Endodermal cell (in vitro differentiated cells): ENCODE measurements around the gene FOXO4. TPM values are rescaled to one million over a fixed set of nuclear protein-coding genes. Genes with fewer than 3 reads are reported as not detected.

Experiments
- DNase-seq: peaks from one replicate; pipeline ENCODE4 v3.0.0-alpha.2; 2017
- H3K27ac ChIP-seq: 2 replicates; pipeline ENCODE4 v1.5.1; 2013; ENCODE audit warnings: mild to moderate bottlenecking, low read depth, low read length, moderate library complexity
- H3K27me3 ChIP-seq: 2 replicates; pipeline ENCODE4 v1.6.1; 2013; ENCODE audit warnings: mild to moderate bottlenecking, low read length, moderate library complexity; ENCODE audit not compliant: insufficient read depth, control insufficient read depth, poor library complexity, severe bottlenecking
- H3K36me3 ChIP-seq: 2 replicates; pipeline ENCODE4 v1.7.0; 2013; ENCODE audit warnings: mild to moderate bottlenecking, low read length, moderate library complexity; ENCODE audit not compliant: control insufficient read depth, insufficient read depth
- H3K4me1 ChIP-seq: one replicate; pipeline ENCODE4 v1.7.0; 2013; ENCODE audit warnings: low read length; ENCODE audit not compliant: control insufficient read depth, insufficient read depth
- H3K4me3 ChIP-seq: 2 replicates; pipeline ENCODE4 v1.5.1; 2013; ENCODE audit warnings: mild to moderate bottlenecking, low read length, moderate library complexity
- H3K9ac ChIP-seq: 2 replicates; pipeline ENCODE4 v1.6.1; 2013; ENCODE audit warnings: mild to moderate bottlenecking, low read length, moderate library complexity; ENCODE audit not compliant: poor library complexity, severe bottlenecking; ENCODE audit errors: extremely low read depth
- H3K9me3 ChIP-seq: 2 replicates; pipeline ENCODE4 v1.6.1; 2013; ENCODE audit warnings: mild to moderate bottlenecking, low read length, moderate library complexity; ENCODE audit not compliant: control insufficient read depth
- H3K27ac Mint-ChIP-seq: 2 replicates; pipeline ENCODE4 v1.8.0; 2020; ENCODE audit warnings: mixed read lengths
- H3K27me3 Mint-ChIP-seq: 2 replicates; pipeline ENCODE4 v1.8.0; 2021; ENCODE audit warnings: mild to moderate bottlenecking, mixed read lengths; ENCODE audit not compliant: insufficient read depth
- H3K36me3 Mint-ChIP-seq: 2 replicates; pipeline ENCODE4 v1.8.0; 2020; ENCODE audit warnings: low read depth, mixed read lengths
- H3K4me1 Mint-ChIP-seq: 2 replicates; pipeline ENCODE4 v1.8.0; 2020; ENCODE audit warnings: mixed read lengths
- H3K4me3 Mint-ChIP-seq: 2 replicates; pipeline ENCODE4 v1.8.0; 2020; ENCODE audit warnings: mild to moderate bottlenecking, moderate library complexity, mixed read lengths
- H3K9me3 Mint-ChIP-seq: 2 replicates; pipeline ENCODE4 v1.8.0; 2020; ENCODE audit warnings: mild to moderate bottlenecking, mixed read lengths
- CTCF ChIP-seq: fragments of 200-600 bp; sonication (generic); conservative IDR thresholded peaks from 2 replicates; pipeline ENCODE4 v1.5.0; 2021; ENCODE audit warnings: antibody characterized with exemption, mild to moderate bottlenecking
- WGBS, 2 experiments: methylation state at CpG; one replicate each; pipeline versions ENCODE4 v1.1.5 to v1.1.7; 2013; ENCODE audit warnings: missing lambda C conversion rate in 2 of 2, mixed read lengths in 1 of 2; ENCODE audit not compliant: insufficient coverage in 1 of 2, insufficient read length in 1 of 2; 5-methylcytosine and 5-hydroxymethylcytosine counted together
- total RNA-seq, 2 donors: library from RNA; stranded (reverse); fragmentation: NEBNext Ultra II Directional in 1 of 2; extraction: Animal tissue kit (Norgen Biotek cat#: 25700) in 1 of 2; gene quantifications; 2 replicates in 1 of 2; 3 replicates in 1 of 2; pipeline ENCODE4 v1.2.1, GENCODE V29; 2021

FOXO4 gene
- total RNA-seq, 2 donors from 2014 or later = 14.6 to 17.5 TPM

DNA sequence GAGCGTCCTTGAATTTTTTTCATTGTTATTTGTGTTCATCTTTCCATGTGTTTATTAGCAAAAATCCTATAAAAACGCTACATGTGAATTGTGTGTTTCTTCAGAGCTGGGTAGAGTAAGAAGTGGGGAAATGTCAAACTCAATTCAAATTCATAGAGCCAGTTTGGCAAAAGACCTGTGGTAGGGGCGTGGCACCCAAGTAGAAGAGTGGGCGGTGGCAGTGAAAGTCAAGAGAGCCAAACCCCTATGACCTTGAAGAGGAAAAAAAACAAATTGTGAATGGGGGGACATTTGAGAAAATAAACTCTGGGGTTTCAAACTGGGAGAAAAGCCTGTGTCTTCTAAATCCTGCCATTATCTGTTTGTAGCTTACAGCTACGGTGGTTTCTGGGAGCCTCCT, 4.4 kb upstream of the FOXO4 start:
- H3K4me3 Mint-ChIP-seq = no peak overlapping the region
- H3K4me1 ChIP-seq = no peaks in the 10 kb centered on the region
- H3K27ac ChIP-seq = no peak overlapping the region
- no peaks in the 10 kb centered on the region for H3K27me3 ChIP-seq
- no peaks in the 10 kb centered on the region for H3K36me3 ChIP-seq
- peaks cover 3% of the 10 kb centered on the region for H3K4me1 Mint-ChIP-seq
- H3K9me3 Mint-ChIP-seq = peaks cover 62% of the 10 kb centered on the region
- no peak overlapping the region for H3K9ac ChIP-seq
- DNase-seq = no peak
- peaks cover 12% of the 10 kb centered on the region for H3K27me3 Mint-ChIP-seq
- no peaks in the 10 kb centered on the region for H3K36me3 Mint-ChIP-seq
- TF ChIP-seq CTCF = no peak
- H3K27ac Mint-ChIP-seq = no peak overlapping the region
- no peaks in the 10 kb centered on the region for H3K9me3 ChIP-seq
- H3K4me3 ChIP-seq = no peak overlapping the region
- whole genome bisulfite sequencing, 2 experiments = 88 to 100% methylated on average over 1 to 4 of the region's 5 CpGs

DNA sequence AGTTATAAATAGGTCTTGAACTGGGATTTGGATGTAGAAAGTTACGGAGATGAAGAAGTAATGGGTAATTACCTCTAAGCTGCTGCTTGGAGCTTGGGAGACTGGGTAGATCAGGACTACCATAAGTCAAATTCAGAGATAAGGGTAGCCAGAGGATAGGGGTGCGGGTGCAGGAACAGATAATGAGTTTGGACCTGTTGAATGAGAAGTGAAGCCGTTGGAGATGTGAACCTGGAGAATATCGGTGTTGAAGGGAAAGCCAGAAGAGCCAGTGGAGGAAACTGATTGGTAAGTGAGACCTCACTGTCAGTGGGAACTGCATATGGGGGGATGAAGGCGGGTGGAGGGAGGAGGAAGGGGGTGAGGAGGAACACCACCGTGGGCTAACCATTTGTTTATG, 618 bp upstream of the FOXO4 start:
- Mint-ChIP-seq H3K9me3 (peaks cover 55% of the 10 kb centered on the region), H3K4me3 (peak overlapping the region; percentile 70), H3K27me3 (peaks cover 21% of the 10 kb centered on the region), H3K36me3 (no peaks in the 10 kb centered on the region), H3K4me1 (peaks cover 13% of the 10 kb centered on the region), H3K27ac (no peak overlapping the region)
- TF ChIP-seq CTCF = no peak
- peak overlapping the region; percentile 15 for H3K9ac ChIP-seq
- no peaks in the 10 kb centered on the region for H3K9me3 ChIP-seq
- H3K36me3 ChIP-seq = no peaks in the 10 kb centered on the region
- H3K27me3 ChIP-seq = no peaks in the 10 kb centered on the region
- DNase-seq = no peak
- H3K27ac ChIP-seq = no peak overlapping the region
- 43 to 47% methylated on average over 3 to 4 of the region's 6 CpGs for WGBS, 2 experiments
- H3K4me3 ChIP-seq = peak overlapping the region; percentile 82
- no peaks in the 10 kb centered on the region for H3K4me1 ChIP-seq

GRCh38 chrX:71095981-71096759, 519 bp downstream of the FOXO4 start:
- no peak for DNase-seq
- Histone ChIP-seq H3K9me3 (no peaks in the 10 kb centered on the region), H3K27me3 (no peaks in the 10 kb centered on the region), H3K4me1 (no peaks in the 10 kb centered on the region), H3K36me3 (no peaks in the 10 kb centered on the region), H3K27ac (no peak overlapping the region), H3K4me3 (peak overlapping the region; percentile 85), H3K9ac (peak overlapping the region; percentile 41)
- Mint-ChIP-seq H3K9me3 (peaks cover 57% of the 10 kb centered on the region), H3K36me3 (no peaks in the 10 kb centered on the region), H3K4me1 (peaks cover 22% of the 10 kb centered on the region), H3K4me3 (peak overlapping the region; percentile 70), H3K27ac (peak overlapping the region; percentile 40), H3K27me3 (peaks cover 29% of the 10 kb centered on the region)
- TF ChIP-seq CTCF = no peak
- WGBS, 2 experiments = 0% methylated on average over 39 of the region's 46 CpGs; no CpG with 5 or more reads in 1 of the 2 experiments
